Ishikawa (cell line): Measurements from ENCODE around the gene ZC3H12C.

Experiments used
- CEBPB ChIP-seq: IDR thresholded peaks from 2 replicates; pipeline ENCODE4 v1.6.1; 2012
- CREB1 ChIP-seq: IDR thresholded peaks from 2 replicates; pipeline ENCODE4 v1.6.1; 2012; ENCODE audit warnings: low read depth
- EGR1 ChIP-seq: IDR thresholded peaks from 2 replicates; pipeline ENCODE4 v1.6.1; 2012
- EP300 ChIP-seq: IDR thresholded peaks from 2 replicates; pipeline ENCODE4 v1.6.1; 2012; ENCODE audit warnings: borderline replicate concordance
- FOXM1 ChIP-seq: IDR thresholded peaks from 2 replicates; pipeline ENCODE4 v1.6.1; 2012; ENCODE audit warnings: low read depth, borderline replicate concordance
- MAX ChIP-seq: IDR thresholded peaks from 2 replicates; pipeline ENCODE4 v1.6.1; 2012
- NFIC ChIP-seq: IDR thresholded peaks from 2 replicates; pipeline ENCODE4 v1.6.1; 2012
- RAD21 ChIP-seq: IDR thresholded peaks from 2 replicates; pipeline ENCODE4 v1.6.1; 2012; ENCODE audit warnings: low read depth
- REST ChIP-seq: IDR thresholded peaks from 2 replicates; pipeline ENCODE4 v1.6.1; 2012; ENCODE audit warnings: low read depth, mild to moderate bottlenecking
- TAF1 ChIP-seq: IDR thresholded peaks from 2 replicates; pipeline ENCODE4 v1.6.1; 2012; ENCODE audit warnings: low read depth, mild to moderate bottlenecking
- TCF12 ChIP-seq: IDR thresholded peaks from 2 replicates; pipeline ENCODE4 v1.6.1; 2012; ENCODE audit warnings: low read depth
- TEAD4 ChIP-seq: IDR thresholded peaks from 2 replicates; pipeline ENCODE4 v1.6.1; 2012
- USF1 ChIP-seq: IDR thresholded peaks from 2 replicates; pipeline ENCODE4 v1.6.1; 2012
- YY1 ChIP-seq: IDR thresholded peaks from 2 replicates; pipeline ENCODE4 v1.6.1; 2012; ENCODE audit warnings: low read depth
- ZBTB7A ChIP-seq: IDR thresholded peaks from 2 replicates; pipeline ENCODE4 v1.6.1; 2012; ENCODE audit warnings: low read depth

Gene ZC3H12C

GRCh38 chr11:110049501-110050200, 43.5 kb upstream of the ZC3H12C start:
- TF ChIP-seq EP300: no peak
- TF ChIP-seq TAF1: no peak

- TF ChIP-seq REST (no peak), YY1 (no peak), CREB1 (no peak), FOXM1 (no peak), ZBTB7A (no peak), TEAD4 (no peak), NFIC (no peak), TAF1 (no peak)
Measured at GRCh38 chr11:110050201-110050506, 43.0 kb upstream of the ZC3H12C start.

GRCh38 chr11:110053848-110054414, 39.3 kb upstream of the ZC3H12C start:
- TF ChIP-seq REST (no peak), TEAD4 (no peak), TCF12 (no peak), CREB1 (no peak), EP300 (no peak), EGR1 (no peak), MAX (no peak), NFIC (no peak), ZBTB7A (no peak), RAD21 (no peak), CEBPB (no peak), TAF1 (no peak), YY1 (no peak), FOXM1 (no peak), USF1 (no peak)

GRCh38 chr11:110056956-110057355, 36.2 kb upstream of the ZC3H12C start:
- TF ChIP-seq USF1: no peak
- no peak for TF ChIP-seq CREB1
- TF ChIP-seq MAX: no peak
- no peak for TF ChIP-seq TAF1
- no peak for TF ChIP-seq YY1
- no peak for TF ChIP-seq EP300
- no peak for TF ChIP-seq FOXM1
- no peak for TF ChIP-seq ZBTB7A
- no peak for TF ChIP-seq CEBPB
- TF ChIP-seq TEAD4: no peak
- TF ChIP-seq EGR1: no peak
- TF ChIP-seq REST: no peak
